ENCODE results near the gene PNMA8B. TPM values are rescaled to one million over a fixed set of nuclear protein-coding genes. Genes with fewer than 3 reads are reported as not detected.

PNMA8B gene
- total RNA-seq, 1 experiment from 2014 or later: 1.5 TPM

GRCh38 chr19:46511237-46511636 is 15.6 kb upstream of the PNMA8B start:
- H2AFZ ChIP-seq (ENCODE audit: low read length): no peak overlapping the region
- H2BK120ac ChIP-seq (ENCODE audit: low read depth, low read length, poor library complexity, severe bottlenecking): no peak overlapping the region
- no peak overlapping the region for H4K8ac ChIP-seq (replicated peaks; ENCODE audit: insufficient read length, low read depth, low read length)
- no peak overlapping the region for H3K4ac ChIP-seq (ENCODE audit: low read depth, low read length)
- no peak overlapping the region for H3K4me2 ChIP-seq (ENCODE audit: insufficient read depth, insufficient read length, low read length)
- no peaks in the 10 kb centered on the region for H3K4me1 ChIP-seq (ENCODE audit: insufficient read depth, low read length)
- H2BK15ac ChIP-seq (ENCODE audit: low read depth, low read length): no peak overlapping the region
- H3K36me3 Mint-ChIP-seq (ENCODE audit: insufficient read depth in 1 of 3, low read depth in 3 of 3): no peaks in the 10 kb centered on the region; a peak in 1 of 7 replicates
- H3K14ac ChIP-seq (ENCODE audit: insufficient read depth, low read length): no peak overlapping the region
- no peak overlapping the region for H3K27ac ChIP-seq (ENCODE audit: insufficient read length, low read depth, low read length)
- H2BK12ac ChIP-seq (ENCODE audit: insufficient read length, low read depth, low read length): no peak overlapping the region
- no peak overlapping the region for H4K91ac ChIP-seq (ENCODE audit: insufficient read length, low read depth, low read length)
- H3K4me1 Mint-ChIP-seq: peaks cover 3 to 4% of the 10 kb centered on the region in 2 experiments; a peak in 3 of 4 replicates
- no peak overlapping the region for H2BK5ac ChIP-seq (ENCODE audit: insufficient read length, low read length)
- H3K4me3 Mint-ChIP-seq: no peak overlapping the region
- no peak overlapping the region for H3K18ac ChIP-seq (ENCODE audit: insufficient read length, low read depth, low read length)
- H2BK20ac ChIP-seq (ENCODE audit: low read depth, low read length, poor library complexity, severe bottlenecking): no peak overlapping the region
- no CpG with 5 or more reads among the region's 4 CpGs for WGBS (ENCODE audit: extremely low coverage, insufficient read length, low lambda C conversion rate)
- H3K23ac ChIP-seq (ENCODE audit: insufficient read length, low read depth, low read length): no peak overlapping the region
- no peaks in the 10 kb centered on the region for H3K23me2 ChIP-seq (ENCODE audit: insufficient read length, low read depth, low read length, poor library complexity, severe bottlenecking)
- H2AK5ac ChIP-seq (ENCODE audit: insufficient read length, low read length): no peak overlapping the region
- no peak overlapping the region for H3K56ac ChIP-seq (ENCODE audit: insufficient read length, low read depth, low read length)
- H4K5ac ChIP-seq (ENCODE audit: insufficient read length, low read depth, low read length): no peak overlapping the region
- no peaks in the 10 kb centered on the region for H3K9me3 ChIP-seq (ENCODE audit: control insufficient read depth, low read depth, low read length)
- H3K27me3 Mint-ChIP-seq (ENCODE audit: low read depth): peaks cover 2% of the 10 kb centered on the region
- no peaks in the 10 kb centered on the region for H3K79me1 ChIP-seq (ENCODE audit: insufficient read depth, low read depth, low read length, poor library complexity, severe bottlenecking)
- H3K9me3 Mint-ChIP-seq: peaks cover 6% of the 10 kb centered on the region in 2 experiments; a peak in 3 of 5 replicates
- no peak overlapping the region for H3K9ac ChIP-seq (ENCODE audit: extremely low read depth, insufficient read length, low read length)
- no peak overlapping the region for H3K27ac Mint-ChIP-seq
- no peak for TF ChIP-seq CTCF (conservative IDR thresholded peaks at IDR 0.05)
- H3K79me2 ChIP-seq (ENCODE audit: insufficient read depth, low read length): no peaks in the 10 kb centered on the region
- H3K27me3 ChIP-seq (ENCODE audit: insufficient read depth, low read length): no peaks in the 10 kb centered on the region
- no peak overlapping the region for H3T11ph ChIP-seq (ENCODE audit: low read length)
- no peaks in the 10 kb centered on the region for H4K20me1 ChIP-seq (ENCODE audit: control insufficient read depth, insufficient read depth, insufficient read length)
- no peak for DNase-seq
